ENCODE results near the gene C10orf95. TPM values are rescaled to one million over a fixed set of nuclear protein-coding genes. Genes with fewer than 3 reads are reported as not detected.

C10orf95 gene
- total RNA-seq, 4 donors from 2014 or later = 1.4 TPM; not detected in 3

DNA sequence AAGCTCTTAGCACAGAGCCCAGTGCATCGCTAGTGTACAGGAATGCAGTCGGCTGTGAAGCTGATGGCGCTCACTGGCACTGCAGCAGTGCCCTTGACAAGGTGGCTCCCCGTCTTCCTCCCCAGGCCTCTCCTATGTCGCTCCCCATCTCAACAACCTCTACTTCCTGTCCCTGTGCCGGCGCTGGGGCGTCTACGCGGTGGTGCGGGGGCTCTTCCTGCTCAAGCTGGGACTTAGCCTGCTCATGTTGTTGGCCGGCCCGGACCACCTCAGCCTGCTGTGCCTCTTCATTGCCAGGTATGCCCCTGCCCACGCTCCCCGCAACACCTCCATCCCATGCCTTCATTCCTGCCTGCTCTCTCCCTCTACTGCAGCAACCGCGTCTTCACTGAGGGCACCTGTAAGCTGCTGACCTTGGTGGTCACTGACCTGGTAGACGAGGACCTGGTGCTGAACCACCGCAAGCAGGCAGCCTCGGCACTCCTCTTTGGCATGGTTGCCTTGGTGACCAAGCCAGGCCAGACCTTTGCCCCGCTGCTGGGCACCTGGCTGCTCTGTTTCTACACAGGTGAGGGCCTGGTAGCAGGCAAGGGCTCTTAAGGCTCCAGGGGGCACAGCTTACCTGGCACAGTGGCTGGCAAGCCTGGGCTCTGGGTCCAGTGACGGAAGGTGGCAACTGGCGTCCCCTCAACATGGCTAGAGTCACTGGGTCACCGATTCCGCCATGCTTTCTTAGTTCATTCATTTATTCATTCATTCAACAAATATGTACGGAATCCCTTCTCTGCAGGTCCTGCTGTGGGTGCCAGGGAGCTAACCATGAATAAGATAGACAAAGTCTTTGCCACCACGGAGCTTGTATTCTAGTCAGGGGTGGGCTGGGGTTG is 22.3 kb upstream of the C10orf95 start:
- no peaks in the 10 kb centered on the region for H3K9me3 ChIP-seq
- TF ChIP-seq CTCF (IDR thresholded peaks at IDR 0.05) (no peak), POLR2A (IDR thresholded peaks at IDR 0.05) (no peak), EP300 (IDR thresholded peaks at IDR 0.05) (no peak)
- H3K27ac ChIP-seq = no peak overlapping the region
- 84 to 87% methylated on average over 26 to 27 of the region's 27 CpGs for WGBS, 2 donors
- H3K4me3 ChIP-seq = no peak overlapping the region
- H3K36me3 ChIP-seq = peaks cover 0 to 62% (median 0%) of the 10 kb centered on the region in 3 donors
- no peak for DNase-seq (ENCODE audit: low spot score in 2 of 2)
- H3K4me1 ChIP-seq = peaks cover 0 to 3% (median 0%) of the 10 kb centered on the region in 4 donors
- H3K27me3 ChIP-seq = no peaks in the 10 kb centered on the region

DNA sequence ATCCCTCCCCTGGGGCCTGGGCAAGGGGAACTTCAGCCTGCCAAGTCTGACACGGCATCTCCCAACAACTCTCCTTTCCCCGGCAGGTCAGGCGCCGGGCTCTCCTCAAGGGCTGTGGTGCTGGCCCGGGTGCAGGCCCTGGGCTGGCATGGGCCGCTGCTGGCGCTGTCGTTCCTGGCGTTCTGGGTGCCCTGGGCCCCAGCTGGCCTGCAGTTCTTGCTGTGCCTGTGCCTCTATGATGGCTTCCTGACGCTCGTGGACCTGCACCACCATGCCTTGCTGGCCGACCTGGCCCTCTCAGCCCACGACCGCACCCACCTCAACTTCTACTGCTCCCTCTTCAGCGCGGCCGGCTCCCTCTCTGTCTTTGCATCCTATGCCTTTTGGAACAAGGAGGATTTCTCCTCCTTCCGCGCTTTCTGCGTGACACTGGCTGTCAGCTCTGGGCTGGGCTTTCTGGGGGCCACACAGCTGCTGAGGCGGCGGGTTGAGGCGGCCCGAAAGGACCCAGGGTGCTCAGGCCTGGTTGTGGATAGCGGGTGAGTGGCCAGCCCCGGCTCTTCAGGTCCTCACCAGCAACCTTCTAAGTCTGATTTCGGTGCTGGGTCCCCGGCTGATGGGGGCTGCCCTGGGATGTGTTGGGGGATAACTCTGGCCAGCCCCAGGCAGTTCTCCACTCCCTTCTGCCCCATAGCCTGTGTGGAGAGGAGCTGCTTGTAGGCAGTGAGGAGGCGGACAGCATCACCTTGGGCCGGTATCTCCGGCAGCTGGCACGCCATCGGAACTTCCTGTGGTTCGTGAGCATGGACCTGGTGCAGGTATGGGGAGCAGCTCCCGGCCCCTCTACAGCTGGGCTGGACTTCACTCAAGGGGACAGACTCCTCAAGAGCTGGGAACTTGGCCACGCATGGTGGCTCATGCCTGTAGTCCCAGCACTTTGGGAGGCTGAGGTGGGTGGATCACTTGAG is 19.5 kb upstream of the C10orf95 start:
- H3K4me3 ChIP-seq = no peak overlapping the region
- no peaks in the 10 kb centered on the region for H3K27me3 ChIP-seq
- 92 to 94% methylated on average over 24 to 34 of the region's 36 CpGs for WGBS, 2 donors
- no peak overlapping the region for H3K27ac ChIP-seq
- H3K36me3 ChIP-seq = peaks cover 0 to 42% (median 0%) of the 10 kb centered on the region in 3 donors
- H3K9me3 ChIP-seq = no peaks in the 10 kb centered on the region
- H3K4me1 ChIP-seq = peaks cover 0 to 8% (median 3%) of the 10 kb centered on the region in 4 donors
- no peak for DNase-seq (ENCODE audit: low spot score in 2 of 2)
- TF ChIP-seq CTCF (IDR thresholded peaks at IDR 0.05) = no peak
- no peak for TF ChIP-seq POLR2A (IDR thresholded peaks at IDR 0.05)
- no peak for TF ChIP-seq EP300 (IDR thresholded peaks at IDR 0.05)

- no peak for TF ChIP-seq EP300 (IDR thresholded peaks at IDR 0.05)
- no peak for TF ChIP-seq CTCF (IDR thresholded peaks at IDR 0.05)
- TF ChIP-seq POLR2A (IDR thresholded peaks at IDR 0.05) = no peak
- Histone ChIP-seq H3K27me3 (no peaks in the 10 kb centered on the region), H3K4me1 (peaks cover 0 to 8% (median 3%) of the 10 kb centered on the region in 4 donors), H3K9me3 (no peaks in the 10 kb centered on the region), H3K36me3 (peaks cover 0 to 30% (median 0%) of the 10 kb centered on the region in 3 donors), H3K4me3 (no peak overlapping the region), H3K27ac (no peak overlapping the region)
- 35 to 37% methylated on average over 9 of the region's 9 CpGs for WGBS, 2 donors
- no peak for DNase-seq (ENCODE audit: low spot score in 2 of 2)
These were observed 17.3 kb upstream of the C10orf95 start for GRCh38 chr10:102468683-102469082.

DNA sequence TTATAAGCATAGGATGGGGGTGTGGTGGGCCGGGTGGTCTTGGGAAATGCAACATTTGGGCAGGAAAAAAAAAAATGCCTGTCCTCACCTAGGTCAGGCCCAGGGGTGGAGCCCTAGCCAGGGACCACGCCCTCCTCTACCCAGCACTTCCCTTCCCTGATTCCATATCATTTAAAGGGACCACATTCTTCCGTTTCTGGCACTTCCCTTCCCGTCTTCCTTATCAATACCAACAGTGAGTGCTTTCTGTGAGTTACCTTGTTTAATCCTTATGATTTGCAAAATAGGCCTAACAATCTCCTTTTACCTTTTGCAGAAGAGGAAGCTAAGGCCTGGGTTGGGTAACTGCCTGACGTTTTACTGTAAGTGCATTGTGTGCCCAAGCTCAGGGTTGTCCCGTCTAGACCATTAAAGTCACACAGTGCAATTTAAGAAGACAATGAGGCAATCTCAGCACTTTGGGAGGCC is 16.7 kb upstream of the C10orf95 start:
- no peaks in the 10 kb centered on the region for H3K9me3 ChIP-seq
- H3K4me3 ChIP-seq = no peak overlapping the region
- no peak for DNase-seq (ENCODE audit: low spot score in 2 of 2)
- H3K36me3 ChIP-seq = peaks cover 0 to 23% (median 0%) of the 10 kb centered on the region in 3 donors
- H3K27ac ChIP-seq = no peak overlapping the region
- H3K4me1 ChIP-seq = peaks cover 0 to 10% (median 4%) of the 10 kb centered on the region in 4 donors
- TF ChIP-seq EP300 (IDR thresholded peaks at IDR 0.05) (no peak), CTCF (IDR thresholded peaks at IDR 0.05) (no peak), POLR2A (IDR thresholded peaks at IDR 0.05) (no peak)
- no peaks in the 10 kb centered on the region for H3K27me3 ChIP-seq
- 56 to 58% methylated on average over 6 of the region's 6 CpGs for WGBS, 2 donors
